ENCODE results near the gene RUNX1. TPM values are rescaled to one million over a fixed set of nuclear protein-coding genes. Genes with fewer than 3 reads are reported as not detected.

Gene RUNX1
- total and polyA plus RNA-seq, 7 experiments from 2014 or later = 27.9 to 154 (median 85.1) TPM

DNA sequence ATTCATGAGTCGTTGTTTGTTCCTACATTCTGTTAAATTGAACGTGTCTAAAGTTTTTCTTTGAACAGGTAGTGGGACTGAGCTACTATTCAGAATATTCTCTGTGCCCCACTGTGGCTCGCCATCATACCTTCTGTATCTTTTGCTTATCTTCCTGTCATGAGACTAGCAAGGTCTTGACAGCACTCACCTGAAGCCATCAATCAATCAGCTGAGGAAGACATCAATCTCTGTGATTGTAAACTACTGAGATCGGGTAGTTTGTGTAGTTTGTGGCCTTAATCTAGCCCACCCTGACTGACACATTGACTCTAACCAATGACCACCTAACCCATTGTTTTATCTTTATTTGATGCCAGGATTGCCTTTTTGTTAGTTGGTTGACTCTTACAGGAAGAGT is 17.7 kb upstream of the RUNX1 start:
- peaks cover 0 to 3% (median 0%) of the 10 kb centered on the region in 5 donors for H3K27me3 Mint-ChIP-seq
- POLR2A ChIA-PET = no interaction called here
- H3K4me1 Mint-ChIP-seq = peaks cover 0 to 6% (median 3%) of the 10 kb centered on the region in 7 donors
- peaks cover 0 to 5% (median 0%) of the 10 kb centered on the region in 5 donors for H3K36me3 Mint-ChIP-seq
- CTCF ChIA-PET = no interaction called here
- ATAC-seq = no peak
- Histone ChIP-seq H3K27me3 (ENCODE audit: control insufficient read depth in 2 of 2, insufficient read depth in 2 of 2, low read length in 2 of 2) (no peaks in the 10 kb centered on the region), H3K36me3 (ENCODE audit: control insufficient read depth in 2 of 3, insufficient read depth in 3 of 3, low read length in 3 of 3) (no peaks in the 10 kb centered on the region), H3K27ac (ENCODE audit: low read depth, low read length) (no peak overlapping the region), H3K4me1 (ENCODE audit: control insufficient read depth in 2 of 2, insufficient read depth in 2 of 2, low read length in 2 of 2) (no peaks in the 10 kb centered on the region), H3K4me3 (ENCODE audit: low read length) (no peak overlapping the region), H3K9me3 (ENCODE audit: control insufficient read depth in 2 of 3, low read length in 3 of 3) (no peaks in the 10 kb centered on the region)
- peaks cover 0 to 4% (median 0%) of the 10 kb centered on the region in 11 donors for H3K9me3 Mint-ChIP-seq
- no peak overlapping the region for H3K4me3 Mint-ChIP-seq
- no peak overlapping the region for H3K27ac Mint-ChIP-seq
- no peak for DNase-seq
- intact Hi-C loops (cut with micrococcal nuclease) = no loop called here

DNA sequence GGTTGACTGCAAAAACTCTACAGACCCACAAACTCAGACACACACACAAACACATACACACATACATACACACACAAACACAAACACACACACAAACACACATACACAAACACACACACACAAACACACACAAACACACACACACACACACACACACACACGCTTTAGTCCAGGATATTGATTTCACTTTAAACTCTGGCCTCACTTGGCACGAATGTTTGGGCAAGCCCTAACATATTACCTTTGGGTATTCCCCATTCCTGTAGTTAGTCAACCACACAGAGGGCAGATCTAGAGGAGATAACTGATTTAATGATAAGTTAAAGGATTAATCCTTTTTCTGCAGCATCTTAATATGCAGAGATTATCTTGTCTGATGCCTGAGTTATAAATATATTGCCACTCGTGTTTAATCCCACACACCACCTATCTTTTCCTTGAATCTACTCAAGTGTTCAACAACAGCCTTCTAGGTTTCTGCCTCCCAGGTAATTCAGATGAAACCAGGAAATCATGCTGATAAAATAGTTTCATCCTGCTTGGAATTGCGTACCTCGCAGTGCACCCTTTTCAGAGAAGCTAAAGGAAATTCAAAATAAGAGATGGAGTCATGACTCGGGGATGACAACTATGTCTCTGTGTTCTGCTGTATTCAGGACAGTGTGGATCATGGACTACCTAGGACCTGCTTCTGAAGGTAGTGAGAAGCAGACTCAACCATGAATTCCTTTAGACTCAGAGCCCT is 14.5 kb upstream of the RUNX1 start:
- Mint-ChIP-seq H3K9me3 (peaks cover 0 to 8% (median 0%) of the 10 kb centered on the region in 11 donors), H3K27me3 (peaks cover 0 to 5% (median 0%) of the 10 kb centered on the region in 5 donors), H3K4me1 (peaks cover 2 to 21% (median 11%) of the 10 kb centered on the region in 7 donors), H3K27ac (no peak overlapping the region), H3K4me3 (no peak overlapping the region), H3K36me3 (peaks cover 0 to 8% (median 0%) of the 10 kb centered on the region in 5 donors)
- Histone ChIP-seq H3K4me3 (ENCODE audit: low read length) (no peak overlapping the region), H3K36me3 (ENCODE audit: control insufficient read depth in 2 of 3, insufficient read depth in 3 of 3, low read length in 3 of 3) (no peaks in the 10 kb centered on the region), H3K27me3 (ENCODE audit: control insufficient read depth in 2 of 2, insufficient read depth in 2 of 2, low read length in 2 of 2) (no peaks in the 10 kb centered on the region), H3K4me1 (ENCODE audit: control insufficient read depth in 2 of 2, insufficient read depth in 2 of 2, low read length in 2 of 2) (no peaks in the 10 kb centered on the region), H3K9me3 (ENCODE audit: control insufficient read depth in 2 of 3, low read length in 3 of 3) (no peaks in the 10 kb centered on the region), H3K27ac (ENCODE audit: low read depth, low read length) (no peak overlapping the region)
- POLR2A ChIA-PET = interaction anchor here (0.7 to 0.9 kb wide), 2 partner anchors 33 to 176 kb away, joined by 3 read pairs; no protein-coding TSS in a partner anchor
- ATAC-seq = no peak
- intact Hi-C loops (cut with micrococcal nuclease) = no loop called here
- CTCF ChIA-PET = no interaction called here
- no peak for DNase-seq

DNA sequence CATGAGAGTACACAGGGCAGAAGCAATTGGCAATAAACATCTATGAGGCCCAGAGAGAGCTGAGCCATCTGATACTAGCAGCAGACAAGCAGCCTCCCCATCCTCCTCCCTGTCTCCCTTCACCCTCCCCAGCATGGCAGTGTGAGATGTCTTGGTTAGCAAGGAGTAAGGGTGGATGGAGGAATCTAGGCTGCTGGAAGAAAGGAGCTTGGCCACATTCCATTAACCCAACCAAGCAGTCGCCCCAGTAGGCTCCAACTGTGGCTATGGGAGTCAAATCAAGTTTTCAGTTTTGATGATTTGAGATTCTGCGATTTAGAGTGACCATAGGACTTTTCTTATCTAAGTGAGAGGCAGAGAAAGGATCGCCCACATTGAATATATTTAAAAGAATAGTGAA is 12.9 kb upstream of the RUNX1 start:
- ATAC-seq = no peak
- H3K9me3 ChIP-seq (ENCODE audit: control insufficient read depth in 2 of 3, low read length in 3 of 3) = no peaks in the 10 kb centered on the region
- Mint-ChIP-seq H3K9me3 (peaks cover 0 to 8% (median 0%) of the 10 kb centered on the region in 11 donors), H3K4me3 (no peak overlapping the region), H3K27me3 (peaks cover 0 to 9% (median 0%) of the 10 kb centered on the region in 5 donors), H3K36me3 (peaks cover 0 to 9% (median 0%) of the 10 kb centered on the region in 5 donors), H3K27ac (no peak overlapping the region), H3K4me1 (peaks cover 6 to 35% (median 13%) of the 10 kb centered on the region in 7 donors)
- no peak overlapping the region for H3K27ac ChIP-seq (ENCODE audit: low read depth, low read length)
- CTCF ChIA-PET = no interaction called here
- DNase-seq = no peak
- intact Hi-C loops (cut with micrococcal nuclease) = no loop called here
- H3K27me3 ChIP-seq (ENCODE audit: control insufficient read depth in 2 of 2, insufficient read depth in 2 of 2, low read length in 2 of 2) = no peaks in the 10 kb centered on the region
- H3K36me3 ChIP-seq (ENCODE audit: control insufficient read depth in 2 of 3, insufficient read depth in 3 of 3, low read length in 3 of 3) = no peaks in the 10 kb centered on the region
- H3K4me1 ChIP-seq (ENCODE audit: control insufficient read depth in 2 of 2, insufficient read depth in 2 of 2, low read length in 2 of 2) = no peaks in the 10 kb centered on the region
- POLR2A ChIA-PET = interaction anchor here (1.3 kb wide), 1 partner anchor 11 kb away, joined by 3 read pairs; no protein-coding TSS in a partner anchor
- no peak overlapping the region for H3K4me3 ChIP-seq (ENCODE audit: low read length)

DNA sequence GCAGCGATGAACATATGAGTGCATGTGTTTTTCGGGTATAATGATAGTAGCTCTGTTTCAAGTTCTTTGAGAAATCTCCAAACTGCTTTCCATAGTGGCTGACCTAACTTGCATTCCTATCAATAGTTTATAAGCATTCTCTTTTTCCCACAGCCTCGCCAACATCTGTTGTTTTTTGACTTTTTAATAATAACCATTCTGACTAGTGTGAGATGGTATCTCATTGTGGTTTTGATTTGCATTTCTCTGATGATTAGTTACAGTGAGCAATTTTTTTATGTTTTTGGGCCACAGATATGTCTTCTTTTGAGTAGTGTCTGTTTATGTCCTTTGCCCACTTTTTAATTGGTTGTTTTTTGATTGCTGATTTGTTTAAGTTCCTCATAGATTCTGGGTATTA is 10.6 kb upstream of the RUNX1 start:
- ChIA-PET POLR2A (interaction anchor here (1.0 to 1.2 kb wide), 2 partner anchors 10 to 34 kb away, joined by 3 read pairs; no protein-coding TSS in a partner anchor), CTCF (no interaction called here)
- Mint-ChIP-seq H3K27ac (peak overlapping the region in 1 of 9 donors; percentile 59), H3K9me3 (peaks cover 0 to 4% (median 0%) of the 10 kb centered on the region in 11 donors), H3K27me3 (peaks cover 0 to 9% (median 0%) of the 10 kb centered on the region in 5 donors), H3K4me1 (peaks cover 6 to 36% (median 13%) of the 10 kb centered on the region in 7 donors), H3K36me3 (peaks cover 0 to 9% (median 0%) of the 10 kb centered on the region in 5 donors), H3K4me3 (no peak overlapping the region)
- no peaks in the 10 kb centered on the region for H3K36me3 ChIP-seq (ENCODE audit: control insufficient read depth in 2 of 3, insufficient read depth in 3 of 3, low read length in 3 of 3)
- H3K9me3 ChIP-seq (ENCODE audit: control insufficient read depth in 2 of 3, low read length in 3 of 3) = no peaks in the 10 kb centered on the region
- no peaks in the 10 kb centered on the region for H3K4me1 ChIP-seq (ENCODE audit: control insufficient read depth in 2 of 2, insufficient read depth in 2 of 2, low read length in 2 of 2)
- no peaks in the 10 kb centered on the region for H3K27me3 ChIP-seq (ENCODE audit: control insufficient read depth in 2 of 2, insufficient read depth in 2 of 2, low read length in 2 of 2)
- no peak overlapping the region for H3K4me3 ChIP-seq (ENCODE audit: low read length)
- intact Hi-C loops (cut with micrococcal nuclease) = no loop called here
- DNase-seq = no peak
- H3K27ac ChIP-seq (ENCODE audit: low read depth, low read length) = no peak overlapping the region
- no peak for ATAC-seq

DNA sequence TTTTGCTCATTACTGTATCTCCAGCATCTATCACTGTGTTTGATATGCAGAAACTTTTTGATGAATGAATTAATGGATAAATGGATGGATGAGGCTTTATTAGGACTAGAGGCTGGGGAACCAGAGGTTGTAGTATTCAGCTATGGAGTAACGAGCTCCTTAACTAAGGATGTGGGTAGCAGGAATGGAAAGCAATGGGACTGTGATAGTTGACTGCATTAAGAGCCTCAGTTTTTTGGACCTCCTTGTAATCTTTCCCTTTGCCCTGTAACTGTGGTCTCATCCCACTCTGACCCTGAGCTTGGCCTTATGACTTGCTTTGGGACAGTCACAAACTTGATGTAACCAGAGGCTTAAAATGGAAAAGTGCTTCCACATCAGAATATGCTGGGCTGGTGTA is 9.0 kb upstream of the RUNX1 start:
- POLR2A ChIA-PET = no interaction called here
- no peaks in the 10 kb centered on the region for H3K9me3 ChIP-seq (ENCODE audit: control insufficient read depth in 2 of 3, low read length in 3 of 3)
- DNase-seq = no peak
- Mint-ChIP-seq H3K9me3 (peaks cover 0 to 4% (median 0%) of the 10 kb centered on the region in 11 donors), H3K36me3 (peaks cover 0 to 9% (median 0%) of the 10 kb centered on the region in 5 donors), H3K4me1 (peaks cover 6 to 36% (median 20%) of the 10 kb centered on the region in 7 donors), H3K27ac (no peak overlapping the region), H3K27me3 (peaks cover 0 to 9% (median 0%) of the 10 kb centered on the region in 5 donors), H3K4me3 (no peak overlapping the region)
- peaks cover 0 to 6% of the 10 kb centered on the region in 2 donors for H3K4me1 ChIP-seq (ENCODE audit: control insufficient read depth in 2 of 2, insufficient read depth in 2 of 2, low read length in 2 of 2)
- H3K36me3 ChIP-seq (ENCODE audit: control insufficient read depth in 2 of 3, insufficient read depth in 3 of 3, low read length in 3 of 3) = no peaks in the 10 kb centered on the region
- no peak overlapping the region for H3K27ac ChIP-seq (ENCODE audit: low read depth, low read length)
- H3K27me3 ChIP-seq (ENCODE audit: control insufficient read depth in 2 of 2, insufficient read depth in 2 of 2, low read length in 2 of 2) = no peaks in the 10 kb centered on the region
- intact Hi-C loops (cut with micrococcal nuclease) = no loop called here
- CTCF ChIA-PET = no interaction called here
- ATAC-seq = no peak
- H3K4me3 ChIP-seq (ENCODE audit: low read length) = no peak overlapping the region

DNA sequence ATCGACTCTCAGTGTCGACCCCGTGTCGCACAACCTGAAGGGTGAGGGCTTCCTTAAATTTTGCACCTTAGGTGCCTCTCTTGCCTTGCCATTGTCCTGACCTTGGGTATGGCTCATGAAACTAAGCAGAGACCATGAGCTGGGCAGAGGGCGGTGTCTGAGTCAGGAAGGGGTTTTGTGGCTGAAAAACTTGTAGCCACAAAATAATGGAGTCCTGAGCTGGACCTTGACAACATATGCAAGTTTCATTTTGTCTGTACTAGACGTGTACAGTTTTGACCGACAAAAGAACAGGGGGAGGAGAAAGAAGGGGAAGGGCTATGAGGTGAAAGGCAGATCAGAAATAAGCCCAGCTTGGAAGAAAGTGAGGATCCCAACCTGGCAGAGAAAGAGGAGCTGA is 8.3 kb upstream of the RUNX1 start:
- Mint-ChIP-seq H3K4me1 (peaks cover 8 to 43% (median 26%) of the 10 kb centered on the region in 7 donors), H3K27me3 (peaks cover 0 to 11% (median 0%) of the 10 kb centered on the region in 5 donors), H3K4me3 (no peak overlapping the region), H3K27ac (no peak overlapping the region), H3K9me3 (peaks cover 0 to 4% (median 0%) of the 10 kb centered on the region in 11 donors), H3K36me3 (peaks cover 0 to 8% (median 0%) of the 10 kb centered on the region in 5 donors)
- Histone ChIP-seq H3K27ac (ENCODE audit: low read depth, low read length) (no peak overlapping the region), H3K27me3 (ENCODE audit: control insufficient read depth in 2 of 2, insufficient read depth in 2 of 2, low read length in 2 of 2) (no peaks in the 10 kb centered on the region), H3K4me3 (ENCODE audit: low read length) (no peak overlapping the region), H3K4me1 (ENCODE audit: control insufficient read depth in 2 of 2, insufficient read depth in 2 of 2, low read length in 2 of 2) (peaks cover 0 to 12% of the 10 kb centered on the region in 2 donors), H3K9me3 (ENCODE audit: control insufficient read depth in 2 of 3, low read length in 3 of 3) (no peaks in the 10 kb centered on the region), H3K36me3 (ENCODE audit: control insufficient read depth in 2 of 3, insufficient read depth in 3 of 3, low read length in 3 of 3) (no peaks in the 10 kb centered on the region)
- ChIA-PET POLR2A (no interaction called here), CTCF (no interaction called here)
- DNase-seq (no peak), ATAC-seq (no peak)
- intact Hi-C loops (cut with micrococcal nuclease) = no loop called here

All from naive thymus-derived CD4-positive, alpha-beta T cell (primary cell).